ENCODE measurements around the gene MTTP. TPM values are rescaled to one million over a fixed set of nuclear protein-coding genes. Genes with fewer than 3 reads are reported as not detected.

Gene MTTP
- total RNA-seq, 1 experiment from 2014 or later: 0.20 TPM

GRCh38 chr4:99552872-99553271 is 21.8 kb upstream of the MTTP start:
- H3K4me2 ChIP-seq (ENCODE audit: low read length): no peak overlapping the region
- no peaks in the 10 kb centered on the region for H4K20me1 ChIP-seq (ENCODE audit: insufficient read depth)
- no peak overlapping the region for H3K9ac ChIP-seq (ENCODE audit: low read length)
- no peaks in the 10 kb centered on the region for H3K9me2 ChIP-seq (ENCODE audit: insufficient read depth)
- no peak for TF ChIP-seq POLR2AphosphoS5 (IDR thresholded peaks at IDR 0.05; ENCODE audit: low read depth, low read length)
- no peak for TF ChIP-seq MAX (IDR thresholded peaks at IDR 0.05)
- no peaks in the 10 kb centered on the region for H3K9me3 ChIP-seq (ENCODE audit: control insufficient read depth in 1 of 2, insufficient read depth in 1 of 2, low read depth in 1 of 2, low read length in 2 of 2)
- no peak for ATAC-seq
- DNase-seq (ENCODE audit: low read depth, low spot score): no peak
- no peak overlapping the region for H3K4me3 ChIP-seq (replicated peaks in 1 of 2; ENCODE audit: low read depth in 1 of 2, low read length in 2 of 2)
- no peaks in the 10 kb centered on the region for H3K4me1 ChIP-seq (ENCODE audit: control insufficient read depth in 1 of 2, insufficient read depth in 2 of 2, low read length in 2 of 2)
- BruUV-seq (replicated peaks): no TSS peak
- no peak overlapping the region for H3K27ac ChIP-seq (ENCODE audit: low read depth, low read length)
- ChIA-PET RAD21 (ENCODE audit: low non-redundant PET in 1 of 2, low total read pairs in 2 of 2, uncharacterized antibody in 2 of 2, unreplicated experiment in 2 of 2) (no interaction called here), CTCF (interaction anchor here (1.9 kb wide), 1 partner anchor 255 kb away, joined by 5 read pairs; no protein-coding TSS in a partner anchor), POLR2A (no interaction called here)
- H3K27me3 ChIP-seq (ENCODE audit: insufficient read depth, low read length): no peaks in the 10 kb centered on the region
- H3K36me3 ChIP-seq (ENCODE audit: control insufficient read depth in 1 of 2, insufficient read depth in 2 of 2, low read length in 2 of 2): no peaks in the 10 kb centered on the region
- H2AFZ ChIP-seq (ENCODE audit: low read depth, low read length, poor library complexity, severe bottlenecking): no peak overlapping the region
- no peaks in the 10 kb centered on the region for H3K79me2 ChIP-seq (ENCODE audit: insufficient read depth, low read length)
- intact Hi-C loops (cut with micrococcal nuclease): no loop called here

- POLR2A ChIA-PET: interaction anchor here (0.6 to 1.2 kb wide), 4 partner anchors 10 to 568 kb away, joined by 3 to 5 read pairs (median 3); partner anchors contain the start of gene METAP1
- DNase-seq (ENCODE audit: low read depth, low spot score) (peak; percentile 96), ATAC-seq (peak; percentile 92)
- Histone ChIP-seq H3K79me2 (ENCODE audit: insufficient read depth, low read length) (no peaks in the 10 kb centered on the region), H3K9me2 (ENCODE audit: insufficient read depth) (no peaks in the 10 kb centered on the region), H3K9ac (ENCODE audit: low read length) (peak within 1 kb of the TSS; percentile 75), H3K4me2 (ENCODE audit: low read length) (peak within 1 kb of the TSS; percentile 86), H3K4me1 (ENCODE audit: control insufficient read depth in 1 of 2, insufficient read depth in 2 of 2, low read length in 2 of 2) (peaks cover 0 to 18% of the 10 kb centered on the region in 2 experiments; a peak in 3 of 4 replicates), H4K20me1 (ENCODE audit: insufficient read depth) (no peaks in the 10 kb centered on the region), H3K9me3 (ENCODE audit: control insufficient read depth in 1 of 2, insufficient read depth in 1 of 2, low read depth in 1 of 2, low read length in 2 of 2) (no peaks in the 10 kb centered on the region), H3K36me3 (ENCODE audit: control insufficient read depth in 1 of 2, insufficient read depth in 2 of 2, low read length in 2 of 2) (no peaks in the 10 kb centered on the region), H3K27ac (ENCODE audit: low read depth, low read length) (peak within 1 kb of the TSS; percentile 75), H3K4me3 (replicated peaks in 1 of 2; ENCODE audit: low read depth in 1 of 2, low read length in 2 of 2) (peak within 1 kb of the TSS; percentile 61 to 86), H2AFZ (ENCODE audit: low read depth, low read length, poor library complexity, severe bottlenecking) (peak within 1 kb of the TSS; percentile 58), H3K27me3 (ENCODE audit: insufficient read depth, low read length) (no peaks in the 10 kb centered on the region)
- RAD21 ChIA-PET (ENCODE audit: low non-redundant PET in 1 of 2, low total read pairs in 2 of 2, uncharacterized antibody in 2 of 2, unreplicated experiment in 2 of 2): interaction anchor here (1.0 to 1.3 kb wide), 2 partner anchors 244 to 245 kb away, joined by 6 read pairs; no protein-coding TSS in a partner anchor
- BruUV-seq (replicated peaks): no TSS peak
- CTCF ChIA-PET: interaction anchor here (0.9 to 2.9 kb wide), 4 partner anchors 239 to 331 kb away, joined by 3 to 14 read pairs (median 6); partner anchors contain the start of gene LAMTOR3
- intact Hi-C loops (cut with micrococcal nuclease): loop anchor here (2.0 kb wide), 1 partner anchor 387 kb away; the partner anchor contains the start of gene H2AZ1
- TF ChIP-seq ELF1 (IDR thresholded peaks at IDR 0.05; ENCODE audit: borderline replicate concordance, low read depth): peak; percentile 69
- TF ChIP-seq FOSL1 (IDR thresholded peaks at IDR 0.05; ENCODE audit: low read depth): no peak
- no peak for TF ChIP-seq ZNF274 (IDR thresholded peaks at IDR 0.05; ENCODE audit: low read depth, low read length)
- peak; percentile 89 for TF ChIP-seq POLR2AphosphoS5 (IDR thresholded peaks at IDR 0.05; ENCODE audit: low read depth, low read length)
- 0 out of 2 replicates have a peak, but pooled peaks have one; percentile 38 for TF ChIP-seq SIN3A (IDR thresholded peaks at IDR 0.05; ENCODE audit: low read depth)
- no peak for TF ChIP-seq EZH2 (IDR thresholded peaks at IDR 0.05)
- TF ChIP-seq POLR2A (IDR thresholded peaks at IDR 0.05; ENCODE audit: borderline replicate concordance, extremely low read depth, insufficient read depth, insufficient read length): no peak
- no peak for TF ChIP-seq REST (IDR thresholded peaks at IDR 0.05; ENCODE audit: low read depth)
- TF ChIP-seq SP1 (IDR thresholded peaks at IDR 0.05; ENCODE audit: low read depth): peak; percentile 72
- TF ChIP-seq CEBPB (IDR thresholded peaks at IDR 0.05; ENCODE audit: low read depth): no peak
- TF ChIP-seq SRF (IDR thresholded peaks at IDR 0.05; ENCODE audit: low read depth): peak; percentile 94
- TF ChIP-seq ZFX (IDR thresholded peaks at IDR 0.05): peak; percentile 57
- peak; percentile 79 for TF ChIP-seq YY1 (IDR thresholded peaks at IDR 0.05; ENCODE audit: extremely low read depth, insufficient replicate concordance, low read depth, low read length)
- no peak for TF ChIP-seq CBX3 (IDR thresholded peaks at IDR 0.05; ENCODE audit: low read depth)
- TF ChIP-seq EGR1 (IDR thresholded peaks at IDR 0.05; ENCODE audit: low read depth): peak; percentile 55
- peak; percentile 23 for TF ChIP-seq TCF7L2 (IDR thresholded peaks at IDR 0.05; ENCODE audit: borderline replicate concordance, extremely low read depth, insufficient read depth, insufficient read length)
Measured at GRCh38 chr4:99563310-99564186, 11.1 kb upstream of the MTTP start, which contains the start of gene TRMT10A. Gene TRMT10A (minus strand): TSS chr4:99564039. CDS start chr4:99559338, 4,701 bp downstream.

Data from HCT116 (cell line).